ENCODE results near the gene MKI67.
A peak's percentile ranks its signal among the peaks of the same experiment; 100 is the strongest.

Gene MKI67, protein sequence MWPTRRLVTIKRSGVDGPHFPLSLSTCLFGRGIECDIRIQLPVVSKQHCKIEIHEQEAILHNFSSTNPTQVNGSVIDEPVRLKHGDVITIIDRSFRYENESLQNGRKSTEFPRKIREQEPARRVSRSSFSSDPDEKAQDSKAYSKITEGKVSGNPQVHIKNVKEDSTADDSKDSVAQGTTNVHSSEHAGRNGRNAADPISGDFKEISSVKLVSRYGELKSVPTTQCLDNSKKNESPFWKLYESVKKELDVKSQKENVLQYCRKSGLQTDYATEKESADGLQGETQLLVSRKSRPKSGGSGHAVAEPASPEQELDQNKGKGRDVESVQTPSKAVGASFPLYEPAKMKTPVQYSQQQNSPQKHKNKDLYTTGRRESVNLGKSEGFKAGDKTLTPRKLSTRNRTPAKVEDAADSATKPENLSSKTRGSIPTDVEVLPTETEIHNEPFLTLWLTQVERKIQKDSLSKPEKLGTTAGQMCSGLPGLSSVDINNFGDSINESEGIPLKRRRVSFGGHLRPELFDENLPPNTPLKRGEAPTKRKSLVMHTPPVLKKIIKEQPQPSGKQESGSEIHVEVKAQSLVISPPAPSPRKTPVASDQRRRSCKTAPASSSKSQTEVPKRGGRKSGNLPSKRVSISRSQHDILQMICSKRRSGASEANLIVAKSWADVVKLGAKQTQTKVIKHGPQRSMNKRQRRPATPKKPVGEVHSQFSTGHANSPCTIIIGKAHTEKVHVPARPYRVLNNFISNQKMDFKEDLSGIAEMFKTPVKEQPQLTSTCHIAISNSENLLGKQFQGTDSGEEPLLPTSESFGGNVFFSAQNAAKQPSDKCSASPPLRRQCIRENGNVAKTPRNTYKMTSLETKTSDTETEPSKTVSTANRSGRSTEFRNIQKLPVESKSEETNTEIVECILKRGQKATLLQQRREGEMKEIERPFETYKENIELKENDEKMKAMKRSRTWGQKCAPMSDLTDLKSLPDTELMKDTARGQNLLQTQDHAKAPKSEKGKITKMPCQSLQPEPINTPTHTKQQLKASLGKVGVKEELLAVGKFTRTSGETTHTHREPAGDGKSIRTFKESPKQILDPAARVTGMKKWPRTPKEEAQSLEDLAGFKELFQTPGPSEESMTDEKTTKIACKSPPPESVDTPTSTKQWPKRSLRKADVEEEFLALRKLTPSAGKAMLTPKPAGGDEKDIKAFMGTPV (N-terminal part only)

DNA sequence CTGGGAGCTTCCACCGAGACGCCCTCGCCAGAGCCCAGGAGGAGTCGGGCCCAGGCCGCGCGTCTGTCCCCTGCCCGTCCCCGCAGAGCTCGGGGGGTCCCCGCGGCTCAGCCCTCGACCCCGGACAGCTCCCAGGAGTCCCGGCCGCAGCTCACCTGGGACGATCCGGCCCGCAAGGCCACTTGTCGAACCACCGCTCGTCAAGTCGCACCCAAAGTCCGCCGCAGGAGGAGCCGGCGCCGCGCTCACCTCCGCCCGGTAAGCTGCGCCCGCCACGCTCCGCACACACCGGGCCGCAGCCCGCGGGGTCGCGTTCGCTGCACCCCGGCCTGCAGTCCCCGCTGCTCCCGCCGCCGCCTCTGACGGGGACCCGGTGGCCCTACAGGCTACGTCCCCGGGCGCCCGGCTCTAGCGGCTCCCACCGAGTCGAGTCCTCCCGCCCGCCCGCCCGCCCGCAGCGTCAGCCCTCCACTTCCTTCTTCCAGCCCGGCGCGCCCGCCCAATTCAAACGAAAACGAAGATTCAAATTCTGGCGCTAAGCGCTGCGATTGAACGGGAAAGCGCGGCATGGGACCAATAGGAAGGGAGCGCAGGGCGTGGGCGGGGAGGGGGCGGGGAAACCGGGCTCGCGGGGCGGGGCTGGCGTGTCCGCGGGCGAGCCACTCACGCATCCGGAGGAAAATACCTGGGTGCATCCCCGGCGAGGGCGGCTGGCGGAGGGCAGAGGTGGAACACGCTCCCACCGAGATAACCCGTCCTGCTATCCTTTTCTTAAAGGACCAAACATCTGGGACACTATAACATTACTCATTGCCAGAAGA is at the start of gene MKI67:
MKI67 (minus strand) TSS at position 480 of the 821 bp plus-strand sequence. CDS start 756 bp downstream, outside the sequence.
- Histone ChIP-seq H3K4me3 (peak within 1 kb of the TSS; percentile 54 to 58), H3K36me3 (no peaks in the 10 kb centered on the region), H3K27me3 (peaks cover 0 to 34% of the 10 kb centered on the region in 2 donors), H3K9me3 (no peaks in the 10 kb centered on the region), H3K27ac (no peak within 1 kb of the TSS), H3K4me1 (peaks cover 5 to 25% (median 17%) of the 10 kb centered on the region in 4 donors)
- intact Hi-C loops (cut with DNase I; ENCODE audit: low total_unique reads) = no loop called here
- TF ChIP-seq, protein P1, sequence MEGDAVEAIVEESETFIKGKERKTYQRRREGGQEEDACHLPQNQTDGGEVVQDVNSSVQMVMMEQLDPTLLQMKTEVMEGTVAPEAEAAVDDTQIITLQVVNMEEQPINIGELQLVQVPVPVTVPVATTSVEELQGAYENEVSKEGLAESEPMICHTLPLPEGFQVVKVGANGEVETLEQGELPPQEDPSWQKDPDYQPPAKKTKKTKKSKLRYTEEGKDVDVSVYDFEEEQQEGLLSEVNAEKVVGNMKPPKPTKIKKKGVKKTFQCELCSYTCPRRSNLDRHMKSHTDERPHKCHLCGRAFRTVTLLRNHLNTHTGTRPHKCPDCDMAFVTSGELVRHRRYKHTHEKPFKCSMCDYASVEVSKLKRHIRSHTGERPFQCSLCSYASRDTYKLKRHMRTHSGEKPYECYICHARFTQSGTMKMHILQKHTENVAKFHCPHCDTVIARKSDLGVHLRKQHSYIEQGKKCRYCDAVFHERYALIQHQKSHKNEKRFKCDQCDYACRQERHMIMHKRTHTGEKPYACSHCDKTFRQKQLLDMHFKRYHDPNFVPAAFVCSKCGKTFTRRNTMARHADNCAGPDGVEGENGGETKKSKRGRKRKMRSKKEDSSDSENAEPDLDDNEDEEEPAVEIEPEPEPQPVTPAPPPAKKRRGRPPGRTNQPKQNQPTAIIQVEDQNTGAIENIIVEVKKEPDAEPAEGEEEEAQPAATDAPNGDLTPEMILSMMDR (IDR thresholded peaks at IDR 0.05) = no peak
- peak; percentile 82 to 85 for DNase-seq

DNA sequence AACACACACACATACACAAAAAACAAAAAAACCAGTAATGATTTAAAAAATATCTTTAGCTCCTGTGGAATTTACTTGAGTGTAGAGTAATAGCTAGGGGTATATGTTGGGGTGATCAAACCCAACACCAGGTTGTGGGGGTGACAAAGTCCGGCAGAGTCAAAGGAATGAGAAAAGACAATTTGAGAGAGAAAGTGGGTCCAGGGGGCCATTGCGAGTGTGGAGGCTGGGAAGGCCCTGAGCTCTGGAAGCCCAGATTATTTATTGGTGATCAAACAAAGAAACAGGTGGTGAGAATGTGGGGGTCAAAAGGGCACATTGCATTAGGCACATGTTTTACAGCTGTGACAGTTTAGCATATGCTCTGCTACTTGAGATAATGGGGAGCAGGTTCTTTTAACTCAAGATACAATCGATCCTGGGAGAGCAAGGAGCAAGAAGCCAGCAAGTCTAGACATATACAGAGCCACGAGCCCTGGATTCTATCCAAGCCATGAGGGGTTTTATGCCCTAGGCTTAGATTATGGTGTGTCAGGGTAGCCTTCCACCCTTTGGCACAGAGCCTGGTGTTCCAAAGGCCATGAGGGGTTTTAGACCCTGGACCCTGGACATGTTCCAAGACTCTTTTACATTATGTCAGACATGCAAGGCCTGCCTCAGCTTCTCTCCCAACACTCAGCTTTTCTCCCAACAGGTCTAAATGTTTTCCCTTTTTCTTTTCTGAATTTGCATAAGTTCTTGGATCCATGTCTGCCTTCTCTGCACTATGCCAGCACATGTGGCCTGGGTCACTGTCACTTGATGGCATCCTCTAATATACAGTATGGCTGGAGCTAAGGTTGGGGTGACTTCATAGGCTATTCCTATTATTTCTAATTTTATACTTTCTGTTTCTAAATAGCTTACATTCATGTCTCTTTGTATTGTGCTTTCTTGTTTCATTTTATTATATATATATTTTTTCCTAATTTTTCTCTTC is 48.6 kb upstream of the MKI67 start:
- no peak overlapping the region for H3K4me3 ChIP-seq
- peaks cover 0 to 17% (median 4%) of the 10 kb centered on the region in 3 donors for H3K9me3 ChIP-seq
- DNase-seq = no peak
- intact Hi-C loops (cut with DNase I; ENCODE audit: low total_unique reads) = no loop called here
- peaks cover 0 to 7% of the 10 kb centered on the region in 2 donors for H3K27me3 ChIP-seq
- H3K27ac ChIP-seq = no peak overlapping the region
- TF ChIP-seq, protein P1 (IDR thresholded peaks at IDR 0.05) = no peak
- no peaks in the 10 kb centered on the region for H3K4me1 ChIP-seq
- H3K36me3 ChIP-seq = no peaks in the 10 kb centered on the region

DNA sequence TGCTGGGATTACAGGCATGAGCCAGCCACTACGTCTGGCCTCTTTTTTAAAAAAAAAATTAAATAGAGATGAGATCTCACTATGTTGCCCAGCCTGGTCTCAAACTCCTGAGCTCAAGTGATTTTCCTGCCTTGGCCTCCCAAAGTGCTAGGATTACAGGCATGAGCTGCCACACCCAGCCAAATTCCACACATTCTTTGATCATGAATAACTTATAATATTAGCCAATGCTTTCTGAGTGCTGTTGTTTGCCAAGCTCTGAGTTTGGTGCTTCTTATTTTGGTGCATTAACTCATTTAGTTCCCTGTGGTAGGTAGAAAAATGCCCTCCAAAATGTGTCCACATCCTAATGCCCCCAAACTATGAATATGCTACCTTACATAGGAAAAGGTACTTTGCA is 47.2 kb upstream of the MKI67 start:
- no peak for DNase-seq
- no peaks in the 10 kb centered on the region for H3K4me1 ChIP-seq
- H3K4me3 ChIP-seq = no peak overlapping the region
- no peak overlapping the region for H3K27ac ChIP-seq
- H3K27me3 ChIP-seq = peaks cover 0 to 12% of the 10 kb centered on the region in 2 donors
- H3K9me3 ChIP-seq = peaks cover 0 to 17% (median 4%) of the 10 kb centered on the region in 3 donors
- H3K36me3 ChIP-seq = no peaks in the 10 kb centered on the region
- intact Hi-C loops (cut with DNase I; ENCODE audit: low total_unique reads) = no loop called here
- TF ChIP-seq, protein P1 (IDR thresholded peaks at IDR 0.05) = no peak

DNA sequence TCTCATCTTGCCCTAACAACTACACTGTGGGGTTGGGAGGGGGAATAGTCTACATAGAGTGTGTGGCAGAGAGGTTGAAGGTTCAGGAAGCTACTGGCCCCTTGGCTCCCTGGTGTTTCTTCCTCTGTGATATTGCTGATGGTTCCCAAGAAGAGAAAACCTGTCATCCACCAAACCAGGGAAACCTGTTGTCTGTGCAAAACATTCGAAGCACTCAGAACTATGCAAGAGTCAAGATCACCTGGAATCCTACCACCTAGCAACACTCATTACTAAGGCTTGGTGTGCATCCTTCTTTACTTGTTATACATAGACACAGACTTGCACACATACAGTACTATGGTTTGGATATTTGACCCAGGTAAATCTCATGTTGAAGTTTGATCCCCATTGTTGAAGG is 46.5 kb upstream of the MKI67 start:
- DNase-seq = no peak
- no peak overlapping the region for H3K27ac ChIP-seq
- intact Hi-C loops (cut with DNase I; ENCODE audit: low total_unique reads) = no loop called here
- H3K27me3 ChIP-seq = peaks cover 0 to 7% of the 10 kb centered on the region in 2 donors
- H3K36me3 ChIP-seq = no peaks in the 10 kb centered on the region
- TF ChIP-seq, protein P1 (IDR thresholded peaks at IDR 0.05) = no peak
- no peaks in the 10 kb centered on the region for H3K4me1 ChIP-seq
- H3K4me3 ChIP-seq = no peak overlapping the region
- peaks cover 0 to 17% (median 4%) of the 10 kb centered on the region in 3 donors for H3K9me3 ChIP-seq
